ENCODE measurements around the gene FBXL7. TPM values are rescaled to one million over a fixed set of nuclear protein-coding genes. Genes with fewer than 3 reads are reported as not detected.

FBXL7 gene
- total and polyA plus RNA-seq, 2 experiments from 2014 or later: 4.5 to 15.2 TPM

GRCh38 chr5:15584528-15584927, 84.5 kb downstream of the FBXL7 start:
- Mint-ChIP-seq H3K4me3 (no peak overlapping the region), H3K9me3 (peaks cover 25% of the 10 kb centered on the region), H3K4me1 (peaks cover 4% of the 10 kb centered on the region; the same call in 2 of the 3 replicates), H3K27ac (no peak overlapping the region), H3K27me3 (ENCODE audit: insufficient read depth, low read depth, poor library complexity) (peaks cover 2% of the 10 kb centered on the region), H3K36me3 (ENCODE audit: low read depth) (peaks cover 54% of the 10 kb centered on the region)
- H2AFZ ChIP-seq: no peak overlapping the region
- peaks cover 7% of the 10 kb centered on the region; the same call in 1 of the 2 replicates for H3K4me1 ChIP-seq (ENCODE audit: insufficient read depth)
- no peak for ATAC-seq
- 0 out of 2 replicates have a peak, but pooled peaks cover 6% of the 10 kb centered on the region for H3K36me3 ChIP-seq (ENCODE audit: insufficient read depth)
- no peaks in the 10 kb centered on the region for H4K20me1 ChIP-seq (replicated peaks; ENCODE audit: insufficient read depth)
- H3K4me2 ChIP-seq: no peak overlapping the region
- H3K4me3 ChIP-seq: no peak overlapping the region
- H3K9me2 ChIP-seq (ENCODE audit: insufficient read depth): peaks cover 14% of the 10 kb centered on the region
- no peaks in the 10 kb centered on the region for H3K27me3 ChIP-seq (ENCODE audit: insufficient read depth)
- H3K79me2 ChIP-seq (replicated peaks; ENCODE audit: insufficient read depth): peaks cover 16% of the 10 kb centered on the region; the same call in 1 of the 2 replicates
- H3K27ac ChIP-seq (ENCODE audit: low read depth): no peak overlapping the region
- no peak for DNase-seq (ENCODE audit: low spot score)
- TF ChIP-seq CTCF (conservative IDR thresholded peaks at IDR 0.05; ENCODE audit: low read depth in 2 of 2) (no peak), STAT1 (IDR thresholded peaks at IDR 0.05; ENCODE audit: unreplicated experiment) (no peak), ZNF331 (CRISPR knock-in tag; IDR thresholded peaks at IDR 0.05; ENCODE audit: low read depth) (no peak), NANOG (IDR thresholded peaks at IDR 0.05; ENCODE audit: borderline replicate concordance) (no peak), JUNB (IDR thresholded peaks at IDR 0.05; ENCODE audit: unreplicated experiment) (no peak)
- H3F3A ChIP-seq (replicated peaks; ENCODE audit: low read depth): no peaks in the 10 kb centered on the region

- H3K36me3 Mint-ChIP-seq (ENCODE audit: low read depth): peaks cover 52% of the 10 kb centered on the region
- Histone ChIP-seq H3K4me3 (no peak overlapping the region), H3K27ac (ENCODE audit: low read depth) (no peak overlapping the region), H3K9me2 (ENCODE audit: insufficient read depth) (peaks cover 19% of the 10 kb centered on the region), H3K79me2 (replicated peaks; ENCODE audit: insufficient read depth) (peaks cover 12% of the 10 kb centered on the region; the same call in 1 of the 2 replicates), H4K20me1 (replicated peaks; ENCODE audit: insufficient read depth) (no peaks in the 10 kb centered on the region), H3K4me1 (ENCODE audit: insufficient read depth) (peaks cover 7% of the 10 kb centered on the region; the same call in 1 of the 2 replicates), H3K27me3 (ENCODE audit: insufficient read depth) (no peaks in the 10 kb centered on the region), H2AFZ (no peak overlapping the region), H3F3A (replicated peaks; ENCODE audit: low read depth) (no peaks in the 10 kb centered on the region), H3K4me2 (no peak overlapping the region), H3K36me3 (ENCODE audit: insufficient read depth) (0 out of 2 replicates have a peak, but pooled peaks cover 6% of the 10 kb centered on the region)
- H3K4me1 Mint-ChIP-seq: peaks cover 4% of the 10 kb centered on the region; the same call in 2 of the 3 replicates
- no peak overlapping the region for H3K27ac Mint-ChIP-seq
- ATAC-seq (no peak), DNase-seq (ENCODE audit: low spot score) (no peak)
- peaks cover 25% of the 10 kb centered on the region for H3K9me3 Mint-ChIP-seq
- H3K27me3 Mint-ChIP-seq (ENCODE audit: insufficient read depth, low read depth, poor library complexity): peaks cover 2% of the 10 kb centered on the region
- TF ChIP-seq ZNF462 (CRISPR knock-in tag; IDR thresholded peaks at IDR 0.05): no peak
- TF ChIP-seq NANOG (IDR thresholded peaks at IDR 0.05; ENCODE audit: borderline replicate concordance): no peak
- TF ChIP-seq, protein P1, sequence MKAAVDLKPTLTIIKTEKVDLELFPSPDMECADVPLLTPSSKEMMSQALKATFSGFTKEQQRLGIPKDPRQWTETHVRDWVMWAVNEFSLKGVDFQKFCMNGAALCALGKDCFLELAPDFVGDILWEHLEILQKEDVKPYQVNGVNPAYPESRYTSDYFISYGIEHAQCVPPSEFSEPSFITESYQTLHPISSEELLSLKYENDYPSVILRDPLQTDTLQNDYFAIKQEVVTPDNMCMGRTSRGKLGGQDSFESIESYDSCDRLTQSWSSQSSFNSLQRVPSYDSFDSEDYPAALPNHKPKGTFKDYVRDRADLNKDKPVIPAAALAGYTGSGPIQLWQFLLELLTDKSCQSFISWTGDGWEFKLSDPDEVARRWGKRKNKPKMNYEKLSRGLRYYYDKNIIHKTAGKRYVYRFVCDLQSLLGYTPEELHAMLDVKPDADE (IDR thresholded peaks at IDR 0.05): no peak
- no peak for TF ChIP-seq JUNB (IDR thresholded peaks at IDR 0.05; ENCODE audit: unreplicated experiment)
- TF ChIP-seq ZNF114 (CRISPR knock-in tag; IDR thresholded peaks at IDR 0.05): no peak
- no peak for TF ChIP-seq CREB1 (CRISPR knock-in tag; IDR thresholded peaks at IDR 0.05; ENCODE audit: low read depth)
- TF ChIP-seq EZH2phosphoT487 (IDR thresholded peaks at IDR 0.05; ENCODE audit: unreplicated experiment): no peak
- TF ChIP-seq STAT1 (IDR thresholded peaks at IDR 0.05; ENCODE audit: unreplicated experiment): no peak
- no peak for TF ChIP-seq ZNF331 (CRISPR knock-in tag; IDR thresholded peaks at IDR 0.05; ENCODE audit: low read depth)
- no peak overlapping the region for H3K4me3 Mint-ChIP-seq
These were observed 85.1 kb downstream of the FBXL7 start for GRCh38 chr5:15585128-15585527.
